Measurements from ENCODE around the gene LAPTM5.

DNA sequence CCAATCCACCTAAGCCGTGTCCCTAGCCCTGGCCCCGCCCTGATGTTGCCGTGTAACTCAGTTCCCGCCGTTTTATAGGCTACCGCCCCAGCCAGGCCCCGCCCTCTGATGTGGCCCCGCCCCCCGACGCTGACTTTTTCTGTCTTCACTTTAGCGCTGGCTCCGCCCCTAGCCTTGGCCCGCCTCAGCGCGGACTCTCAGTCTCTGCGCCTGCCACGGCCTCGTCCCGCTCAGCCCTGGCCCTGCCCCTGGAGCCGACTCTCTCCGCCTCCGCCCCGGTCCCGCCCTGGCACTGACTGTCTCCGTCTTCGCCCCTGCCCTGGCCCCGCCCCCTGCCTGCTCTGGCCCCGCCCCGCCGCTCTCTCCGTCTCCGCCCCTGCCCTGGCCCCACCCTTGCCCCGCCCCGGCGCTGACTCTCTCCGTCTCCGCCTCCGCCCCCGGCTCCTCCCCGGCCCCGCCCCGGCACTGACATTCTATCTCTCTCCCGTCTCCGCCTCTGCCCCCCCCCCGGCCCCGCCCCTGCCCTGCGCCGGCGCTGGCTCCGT lies 39.4 kb downstream of the LAPTM5 start:
- TF ChIP-seq EZH2 (IDR thresholded peaks at IDR 0.05; ENCODE audit: borderline replicate concordance, low read depth, low read length, severe bottlenecking), result no peak
- TF ChIP-seq FOS (IDR thresholded peaks at IDR 0.05; ENCODE audit: borderline replicate concordance, insufficient read depth, low read length), result no peak
